DOHH2 (cell line): Measurements from ENCODE around the gene HDAC8.

Experiments used
- H3F3A ChIP-seq: fragments of 200-600 bp; sonication (generic), shearing (Covaris generic); 2 replicates; pipeline ENCODE4 v1.6.0; 2016; ENCODE audit warnings: antibody characterized with exemption, mild to moderate bottlenecking; ENCODE audit not compliant: control insufficient read depth, insufficient read depth
- H3K27ac ChIP-seq: fragments of 200-600 bp; sonication (generic); 2 replicates; pipeline ENCODE4 v1.5.1; 2014; ENCODE audit warnings: low read depth, mild to moderate bottlenecking, low read length, moderate library complexity
- H3K27me3 ChIP-seq: fragments of 200-600 bp; sonication (generic); 2 replicates; pipeline ENCODE4 v1.6.1; 2014; ENCODE audit warnings: mild to moderate bottlenecking, low read length, mixed read lengths; ENCODE audit not compliant: control insufficient read depth
- H3K36me3 ChIP-seq: fragments of 200-600 bp; sonication (generic); 2 replicates; pipeline ENCODE4 v1.6.1; 2014; ENCODE audit warnings: mild to moderate bottlenecking, low read length, moderate library complexity, mixed read lengths; ENCODE audit not compliant: control insufficient read depth
- H3K4me1 ChIP-seq: fragments of 200-600 bp; sonication (generic); 2 replicates; pipeline ENCODE4 v1.6.1; 2014; ENCODE audit warnings: mild to moderate bottlenecking, low read length, mixed read lengths; ENCODE audit not compliant: control insufficient read depth
- H3K4me2 ChIP-seq: fragments of 200-600 bp; sonication (generic); 2 replicates; pipeline ENCODE4 v1.6.0; 2014; ENCODE audit warnings: mild to moderate bottlenecking, low read length, moderate library complexity
- H3K4me3 ChIP-seq: fragments of 200-600 bp; sonication (generic); 2 replicates; pipeline ENCODE4 v1.5.1; 2014; ENCODE audit warnings: mild to moderate bottlenecking, low read length, mixed read lengths
- H3K79me2 ChIP-seq: fragments of 200-600 bp; sonication (generic); 2 replicates; pipeline ENCODE4 v1.6.1; 2014; ENCODE audit warnings: mild to moderate bottlenecking, low read length, mixed read lengths; ENCODE audit not compliant: control insufficient read depth
- H3K9me2 ChIP-seq: fragments of 200-600 bp; sonication (generic); replicated peaks from 2 replicates; pipeline ENCODE4 v1.6.1; 2014; ENCODE audit warnings: mild to moderate bottlenecking, low read length, mixed read lengths; ENCODE audit not compliant: control insufficient read depth
- H3K9me3 ChIP-seq: fragments of 200-600 bp; sonication (generic); 2 replicates; pipeline ENCODE4 v1.6.1; 2014; ENCODE audit warnings: antibody characterized with exemption, low read length, mixed read lengths; ENCODE audit not compliant: control insufficient read depth, insufficient read depth
- H4K20me1 ChIP-seq: fragments of 200-600 bp; sonication (generic); 2 replicates; pipeline ENCODE4 v1.6.0; 2014; ENCODE audit warnings: low read depth, mild to moderate bottlenecking, antibody characterized with exemption, low read length, moderate library complexity; ENCODE audit not compliant: control insufficient read depth, insufficient read depth
- EZH2phosphoT487 ChIP-seq: fragments of 200-600 bp; sonication (generic); IDR thresholded peaks from 2 replicates; pipeline ENCODE4 v1.6.1; 2017; ENCODE audit warnings: borderline replicate concordance, mild to moderate bottlenecking, antibody characterized with exemption, low read length, moderate library complexity, mixed read lengths
- TF ChIP-seq, protein P1 (sequence below): fragments of 200-600 bp; sonication (generic); IDR thresholded peaks from one replicate; pipeline ENCODE4 v1.5.1; 2014; ENCODE audit warnings: antibody characterized with exemption, mild to moderate bottlenecking, low read depth, low read length; ENCODE audit not compliant: poor library complexity, severe bottlenecking

The HDAC8 gene

DNA sequence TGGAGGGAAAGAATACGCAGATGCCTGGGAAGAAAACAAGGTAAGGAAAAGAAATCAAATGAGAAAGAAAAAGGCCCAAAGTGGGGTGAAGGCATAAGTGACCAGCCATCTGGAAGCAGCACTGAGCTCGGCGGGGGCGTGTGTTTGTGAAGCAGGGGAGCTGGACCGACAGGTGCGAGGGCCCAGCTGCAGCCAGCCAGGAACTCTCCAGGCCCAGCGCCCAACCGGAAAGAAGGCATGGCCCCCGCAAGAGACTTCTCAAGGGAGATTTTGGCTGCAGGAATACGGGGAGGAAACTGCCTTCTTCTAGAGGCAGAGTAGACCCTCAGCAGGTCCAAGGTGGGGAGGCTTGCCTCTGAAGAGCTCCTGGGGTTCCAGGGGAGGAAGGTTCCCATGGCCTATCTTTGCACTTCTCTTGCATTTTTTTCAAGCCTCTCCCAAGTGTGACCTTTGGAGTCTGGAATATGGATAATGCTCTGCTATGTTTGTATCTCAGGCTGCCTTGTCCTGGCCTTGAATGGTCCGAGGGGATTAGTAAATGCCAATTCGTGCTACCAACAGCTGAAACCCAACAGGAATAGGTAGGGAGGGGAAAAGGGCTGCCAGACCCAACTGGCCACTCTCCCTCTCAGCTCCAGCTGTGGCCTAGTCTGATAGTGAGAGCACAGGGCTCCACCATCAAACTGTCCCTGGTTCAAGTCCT lies 256.1 kb downstream of the HDAC8 start:
- H3K4me1 ChIP-seq: no peaks in the 10 kb centered on the region
- no peaks in the 10 kb centered on the region for H3K36me3 ChIP-seq
- no peaks in the 10 kb centered on the region for H3K79me2 ChIP-seq
- H3K27me3 ChIP-seq: no peaks in the 10 kb centered on the region
- TF ChIP-seq, protein P1, sequence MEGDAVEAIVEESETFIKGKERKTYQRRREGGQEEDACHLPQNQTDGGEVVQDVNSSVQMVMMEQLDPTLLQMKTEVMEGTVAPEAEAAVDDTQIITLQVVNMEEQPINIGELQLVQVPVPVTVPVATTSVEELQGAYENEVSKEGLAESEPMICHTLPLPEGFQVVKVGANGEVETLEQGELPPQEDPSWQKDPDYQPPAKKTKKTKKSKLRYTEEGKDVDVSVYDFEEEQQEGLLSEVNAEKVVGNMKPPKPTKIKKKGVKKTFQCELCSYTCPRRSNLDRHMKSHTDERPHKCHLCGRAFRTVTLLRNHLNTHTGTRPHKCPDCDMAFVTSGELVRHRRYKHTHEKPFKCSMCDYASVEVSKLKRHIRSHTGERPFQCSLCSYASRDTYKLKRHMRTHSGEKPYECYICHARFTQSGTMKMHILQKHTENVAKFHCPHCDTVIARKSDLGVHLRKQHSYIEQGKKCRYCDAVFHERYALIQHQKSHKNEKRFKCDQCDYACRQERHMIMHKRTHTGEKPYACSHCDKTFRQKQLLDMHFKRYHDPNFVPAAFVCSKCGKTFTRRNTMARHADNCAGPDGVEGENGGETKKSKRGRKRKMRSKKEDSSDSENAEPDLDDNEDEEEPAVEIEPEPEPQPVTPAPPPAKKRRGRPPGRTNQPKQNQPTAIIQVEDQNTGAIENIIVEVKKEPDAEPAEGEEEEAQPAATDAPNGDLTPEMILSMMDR: no peak
- TF ChIP-seq EZH2phosphoT487: no peak
- no peaks in the 10 kb centered on the region for H4K20me1 ChIP-seq
- no peak overlapping the region for H3K27ac ChIP-seq
- H3K9me2 ChIP-seq: no peaks in the 10 kb centered on the region
- H3K9me3 ChIP-seq: no peaks in the 10 kb centered on the region
- no peaks in the 10 kb centered on the region for H3F3A ChIP-seq
- no peak overlapping the region for H3K4me3 ChIP-seq
- H3K4me2 ChIP-seq: no peak overlapping the region

DNA sequence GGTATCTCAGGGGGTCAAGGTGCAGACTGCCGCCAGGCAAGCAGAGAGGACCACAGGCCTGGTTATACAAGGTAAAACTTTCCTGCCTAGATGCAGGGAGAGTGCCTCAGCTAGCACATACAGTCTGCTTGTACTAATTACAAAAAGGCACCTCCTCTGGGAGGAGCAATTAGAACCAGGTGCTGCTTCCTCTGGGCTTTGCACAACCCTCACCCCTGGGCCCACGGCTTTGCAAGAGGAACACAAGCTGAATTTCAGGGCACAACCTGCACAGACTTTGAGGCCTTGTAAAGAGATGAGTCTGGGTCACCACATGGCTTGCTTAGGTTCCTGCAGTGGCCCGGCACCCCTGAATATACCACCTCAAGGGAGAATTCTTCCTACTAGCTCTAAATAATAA lies 257.8 kb downstream of the HDAC8 start:
- Histone ChIP-seq H3K79me2 (no peaks in the 10 kb centered on the region), H3K27me3 (peaks cover 1% of the 10 kb centered on the region), H3K9me3 (no peaks in the 10 kb centered on the region), H4K20me1 (no peaks in the 10 kb centered on the region), H3K4me2 (no peak overlapping the region), H3K27ac (no peak overlapping the region), H3K36me3 (no peaks in the 10 kb centered on the region), H3K4me3 (no peak overlapping the region), H3K9me2 (no peaks in the 10 kb centered on the region), H3F3A (no peaks in the 10 kb centered on the region), H3K4me1 (no peaks in the 10 kb centered on the region)
- TF ChIP-seq, protein P1: no peak
- no peak for TF ChIP-seq EZH2phosphoT487

DNA sequence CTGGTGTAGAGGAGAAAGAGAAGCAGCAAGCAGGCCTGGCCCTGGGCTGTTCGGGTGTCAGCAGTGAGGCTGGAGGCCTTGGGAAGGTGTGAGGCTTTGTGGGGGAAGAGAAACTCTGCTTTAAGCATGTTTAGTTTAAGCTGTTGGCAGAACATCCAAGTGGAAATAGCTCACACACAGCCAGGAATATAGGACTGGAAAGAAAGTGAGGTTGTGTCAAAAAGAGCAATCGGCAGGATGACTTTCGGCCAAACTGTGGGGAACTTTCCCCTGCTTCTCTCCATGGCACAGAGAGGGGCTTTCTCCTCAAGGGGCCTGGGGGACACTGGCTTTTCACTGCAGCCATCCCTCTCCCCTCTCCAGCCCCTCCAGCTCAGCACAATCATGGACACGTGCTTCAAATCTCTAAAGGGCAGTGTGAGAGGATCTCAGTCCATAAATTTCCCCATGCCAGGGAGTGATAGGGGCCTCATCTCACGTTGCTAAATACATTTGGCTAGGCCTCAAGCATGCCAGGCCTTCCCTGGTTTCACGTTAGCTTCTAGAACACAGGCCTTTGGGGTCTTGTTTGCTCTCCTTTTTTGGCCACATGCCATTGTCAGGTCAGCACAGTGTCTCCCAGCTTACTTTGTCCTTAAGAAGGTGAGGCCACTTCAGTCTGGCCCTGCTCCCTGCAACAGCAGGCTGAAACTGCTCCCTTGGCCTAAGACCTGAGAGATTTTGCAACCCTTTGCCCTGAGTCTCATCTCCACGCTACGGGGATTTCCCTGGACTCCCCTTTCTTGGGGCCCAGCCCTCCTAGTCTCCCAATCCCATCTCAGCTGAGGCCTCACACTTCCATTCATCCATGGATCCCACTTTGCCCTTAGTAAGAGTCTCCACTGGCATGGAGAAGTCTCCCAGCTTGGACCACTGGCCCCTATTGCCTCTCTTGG lies 258.7 kb downstream of the HDAC8 start:
- Histone ChIP-seq H3K4me3 (no peak overlapping the region), H3K27me3 (peaks cover 11% of the 10 kb centered on the region), H3K9me2 (no peaks in the 10 kb centered on the region), H3K4me1 (no peaks in the 10 kb centered on the region), H3K27ac (no peak overlapping the region), H3K4me2 (no peak overlapping the region), H3K9me3 (no peaks in the 10 kb centered on the region), H4K20me1 (no peaks in the 10 kb centered on the region), H3F3A (no peaks in the 10 kb centered on the region), H3K79me2 (no peaks in the 10 kb centered on the region), H3K36me3 (no peaks in the 10 kb centered on the region)
- no peak for TF ChIP-seq EZH2phosphoT487
- TF ChIP-seq, protein P1: no peak
